IPS-15b (cell line): ENCODE measurements around the gene IFNL2.
"Not testable (repeated sequence)": the region's sequence is repeated elsewhere in the genome, so short reads cannot be mapped to it uniquely, and the experiment has no call there.

Source experiments
- H3K27me3 ChIP-seq: one replicate; pipeline ENCODE4 v1.6.1; 2013; ENCODE audit warnings: low read length; ENCODE audit not compliant: control insufficient read depth, insufficient read depth
- H3K36me3 ChIP-seq: one replicate; pipeline ENCODE4 v1.6.1; 2013; ENCODE audit warnings: low read length; ENCODE audit not compliant: control insufficient read depth, insufficient read depth
- H3K4me1 ChIP-seq: one replicate; pipeline ENCODE4 v1.6.1; 2013; ENCODE audit warnings: mild to moderate bottlenecking, low read length; ENCODE audit not compliant: control insufficient read depth, insufficient read depth
- H3K4me3 ChIP-seq: one replicate; pipeline ENCODE4 v1.5.1; 2013; ENCODE audit warnings: low read depth, low read length
- H3K9ac ChIP-seq: one replicate; pipeline ENCODE4 v1.6.1; 2013; ENCODE audit warnings: low read depth, mild to moderate bottlenecking, low read length
- H3K9me3 ChIP-seq: one replicate; pipeline ENCODE4 v1.6.1; 2013; ENCODE audit warnings: mild to moderate bottlenecking, low read length; ENCODE audit not compliant: control insufficient read depth, insufficient read depth

IFNL2 gene

DNA sequence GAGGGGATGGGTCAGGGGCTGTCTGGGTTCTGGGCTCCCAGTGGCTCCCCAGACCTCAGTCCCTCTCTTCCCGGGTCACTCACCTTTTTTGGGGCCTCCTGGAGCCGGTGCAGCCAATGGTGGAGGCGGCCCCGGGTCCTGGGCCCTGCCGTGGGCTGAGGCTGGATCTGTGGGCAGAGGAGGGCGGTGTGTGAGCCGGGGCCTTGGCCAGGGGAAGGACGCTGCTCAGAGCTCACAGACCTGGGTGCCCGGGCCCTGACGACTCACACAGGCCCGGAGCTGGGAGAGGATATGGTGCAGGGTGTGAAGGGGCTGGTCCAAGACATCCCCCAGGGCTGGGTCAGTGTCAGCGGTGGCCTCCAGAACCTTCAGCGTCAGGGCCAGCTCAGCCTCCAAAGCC is 24.5 kb upstream of the IFNL2 start:
- not testable (repeated sequence) for H3K36me3 ChIP-seq, H3K9ac ChIP-seq, H3K4me1 ChIP-seq, H3K4me3 ChIP-seq, H3K9me3 ChIP-seq
- H3K27me3 ChIP-seq, result peaks cover 33% of the 10 kb centered on the region

DNA sequence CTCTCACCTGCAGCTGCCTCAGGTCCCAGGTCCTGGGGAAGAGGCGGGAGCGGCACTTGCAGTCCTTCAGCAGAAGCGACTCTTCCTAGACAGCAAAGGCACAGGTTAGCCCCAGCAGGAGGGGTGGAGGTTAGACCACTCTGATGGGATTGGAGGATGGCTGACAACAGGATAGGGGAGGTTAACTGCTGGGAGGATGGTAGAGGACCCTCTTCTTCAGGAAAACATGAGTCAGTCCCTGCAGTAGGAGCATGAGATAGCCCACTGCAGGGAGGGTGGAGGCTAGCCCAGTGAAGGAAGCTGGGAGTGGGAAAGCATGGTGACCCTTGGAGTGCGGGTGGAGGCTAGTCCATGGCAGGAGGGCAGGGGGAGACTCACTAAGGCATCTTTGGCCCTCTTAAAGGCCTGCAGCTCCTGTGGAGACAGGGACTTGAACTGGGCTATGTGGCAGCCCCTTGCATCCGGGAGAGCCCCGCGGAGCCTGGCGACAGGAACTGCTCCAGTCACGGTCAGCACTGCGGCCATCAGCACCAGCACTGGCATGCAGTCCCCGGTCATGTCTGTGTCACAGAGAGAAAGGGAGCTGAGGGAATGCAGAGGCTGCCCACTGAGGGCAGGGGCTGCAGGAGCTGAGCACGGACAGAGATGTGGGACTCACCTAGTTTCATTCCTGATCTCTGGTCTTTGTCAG is 23.6 kb upstream of the IFNL2 start, which contains the start of gene IFNL3:
TSS of gene IFNL3 (minus strand) at position 597 of the 691 bp plus-strand sequence. CDS start at position 558, 39 bp downstream.
- H3K4me3 ChIP-seq, H3K36me3 ChIP-seq, H3K9me3 ChIP-seq, H3K4me1 ChIP-seq, H3K9ac ChIP-seq: not testable (repeated sequence)
- H3K27me3 ChIP-seq, result peaks cover 37% of the 10 kb centered on the region

DNA sequence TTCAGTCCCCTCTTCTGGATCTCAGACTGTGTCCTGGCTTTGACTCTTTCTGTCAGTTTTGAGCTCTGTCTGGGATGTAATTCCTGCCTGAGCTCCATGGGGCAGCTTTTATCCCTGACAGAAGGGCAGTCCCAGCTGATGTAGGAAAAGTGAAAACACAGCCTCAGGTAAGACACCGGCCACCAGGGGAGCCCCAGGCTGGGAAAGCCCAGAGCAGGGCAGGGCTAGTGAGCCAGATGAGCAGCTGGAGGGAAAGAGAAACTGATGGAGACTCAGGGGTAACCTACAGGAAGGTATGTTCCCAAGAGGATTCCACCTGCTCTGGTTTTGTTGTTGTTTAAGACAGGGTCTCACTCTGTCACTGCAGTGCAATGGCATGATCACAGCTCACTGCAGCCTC is 23.0 kb upstream of the IFNL2 start:
- H3K9me3 ChIP-seq, H3K4me3 ChIP-seq, H3K4me1 ChIP-seq, H3K36me3 ChIP-seq, H3K9ac ChIP-seq: not testable (repeated sequence)
- H3K27me3 ChIP-seq, result peaks cover 43% of the 10 kb centered on the region

DNA sequence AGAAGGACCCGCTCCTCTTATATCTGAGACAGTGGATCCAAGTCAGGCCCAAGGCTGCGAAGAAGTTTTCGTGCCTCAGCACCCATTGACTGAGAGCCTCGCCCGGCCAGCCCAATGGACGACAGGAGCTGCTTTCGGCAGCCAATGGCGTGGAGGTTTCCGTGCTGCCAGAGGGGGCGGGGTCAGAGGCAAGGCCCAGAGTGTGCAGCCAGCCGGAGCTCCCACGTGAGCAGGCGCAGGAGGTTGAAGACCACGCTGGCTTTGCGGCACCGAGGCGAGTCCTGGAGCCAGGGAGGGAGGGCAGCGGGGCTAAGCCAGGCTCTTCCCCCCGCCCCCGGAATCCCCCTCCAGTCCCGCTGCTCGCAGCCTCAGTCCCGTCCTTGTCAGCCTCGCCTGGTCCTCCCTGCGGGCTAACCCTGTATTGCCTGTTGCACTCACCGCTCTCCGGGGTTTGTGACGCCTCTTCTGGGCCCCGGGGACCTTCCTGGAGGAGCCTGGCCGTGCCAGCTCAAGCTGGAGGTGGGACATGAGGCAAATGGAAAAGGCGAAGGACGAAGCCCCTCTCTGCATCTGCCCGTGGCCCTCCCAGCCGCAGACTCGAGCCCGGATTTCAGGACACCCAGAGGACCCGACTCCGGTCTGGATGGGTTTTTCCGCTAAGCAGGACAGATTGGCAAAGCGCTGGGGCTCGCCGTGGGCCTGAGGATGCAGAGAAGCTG is 21.1 kb upstream of the IFNL2 start:
- Histone ChIP-seq H3K9ac (no peak overlapping the region), H3K36me3 (no peaks in the 10 kb centered on the region), H3K4me3 (peak overlapping the region; percentile 53)

DNA sequence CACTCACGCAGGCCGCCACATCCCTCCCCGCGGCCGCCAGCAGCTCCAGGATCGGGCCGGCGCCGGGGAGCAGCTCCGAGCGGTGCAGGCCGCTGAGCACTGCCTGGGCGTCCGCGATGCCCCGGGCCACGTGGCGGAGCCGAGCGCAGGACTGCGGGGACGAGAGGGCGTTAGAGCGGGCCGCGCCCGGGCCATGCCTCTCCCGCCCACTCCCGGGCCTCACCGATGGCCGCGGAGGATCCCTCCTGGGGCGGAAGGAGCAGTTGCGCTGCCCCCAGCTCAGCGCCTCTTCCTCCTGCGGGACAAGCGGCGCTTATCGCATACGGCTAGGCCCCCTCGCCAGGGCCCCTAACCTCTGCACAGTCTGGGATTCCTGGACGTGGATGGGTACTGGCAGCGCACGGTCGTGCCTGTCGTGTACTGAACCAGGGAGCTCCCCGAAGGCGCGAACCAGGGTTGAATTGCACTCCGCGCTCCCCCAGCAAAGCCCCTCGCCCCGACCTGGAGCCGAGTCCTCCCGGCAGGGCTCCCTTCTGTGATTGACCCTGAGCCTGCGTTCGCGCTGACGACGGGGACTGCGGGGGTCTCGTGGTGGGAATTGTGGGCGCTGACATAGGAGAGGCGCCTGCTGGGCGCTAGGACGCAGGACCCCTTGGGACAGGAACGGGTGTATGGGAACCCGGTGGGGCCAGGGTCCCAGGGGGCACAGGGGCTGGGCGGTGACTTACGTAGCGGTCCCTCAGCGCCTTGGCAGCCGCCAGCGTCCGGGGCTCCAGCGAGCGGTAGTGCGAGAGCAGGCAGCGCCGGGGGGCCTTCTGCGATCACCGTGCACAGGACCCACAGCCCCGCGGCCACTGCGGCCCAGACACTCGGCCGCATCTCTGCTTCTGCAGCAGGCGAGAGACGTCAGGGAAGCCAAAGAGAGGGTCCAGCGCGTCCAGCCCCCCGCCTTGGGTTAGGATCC is 20.2 kb upstream of the IFNL2 start:
- no peaks in the 10 kb centered on the region for H3K36me3 ChIP-seq
- peak overlapping the region; percentile 37 for H3K9ac ChIP-seq
- peak overlapping the region; percentile 53 for H3K4me3 ChIP-seq
- no peaks in the 10 kb centered on the region for H3K9me3 ChIP-seq
- H3K27me3 ChIP-seq, result peaks cover 45% of the 10 kb centered on the region
- no peaks in the 10 kb centered on the region for H3K4me1 ChIP-seq

More for the DNA sequence above, 21.1 kb upstream of the IFNL2 start:
- Histone ChIP-seq H3K9me3 (no peaks in the 10 kb centered on the region), H3K4me1 (no peaks in the 10 kb centered on the region), H3K27me3 (peaks cover 45% of the 10 kb centered on the region)

DNA sequence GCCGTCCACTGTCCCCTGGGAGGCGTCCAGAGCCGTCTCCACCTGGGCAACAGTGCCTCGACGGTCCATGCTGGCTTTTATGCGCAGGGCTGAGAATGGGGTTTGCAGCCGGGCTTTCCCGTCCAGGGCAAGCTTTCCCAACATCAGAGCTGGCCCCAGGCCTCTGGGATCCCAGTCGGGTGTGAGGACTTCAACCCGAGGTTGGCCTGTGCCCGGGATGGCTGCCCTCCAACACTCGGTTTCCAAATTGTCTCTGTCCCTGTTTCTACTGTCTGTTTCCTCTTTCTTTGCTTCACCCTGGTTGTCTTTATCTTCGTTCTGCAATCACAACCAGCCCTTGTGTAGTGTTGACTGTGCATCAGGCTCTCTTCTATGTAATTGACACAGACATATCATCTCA is 19.4 kb upstream of the IFNL2 start, which contains the start of gene IFNL4:
TSS of gene IFNL4 (minus strand) at position 51 of the 400 bp plus-strand sequence.
- H3K27me3 ChIP-seq, result peaks cover 45% of the 10 kb centered on the region
- no peaks in the 10 kb centered on the region for H3K36me3 ChIP-seq
- H3K9ac ChIP-seq, result peak within 1 kb of the TSS; percentile 37
- H3K9me3 ChIP-seq, result no peaks in the 10 kb centered on the region
- H3K4me3 ChIP-seq, result peak within 1 kb of the TSS; percentile 53
- H3K4me1 ChIP-seq, result no peaks in the 10 kb centered on the region

DNA sequence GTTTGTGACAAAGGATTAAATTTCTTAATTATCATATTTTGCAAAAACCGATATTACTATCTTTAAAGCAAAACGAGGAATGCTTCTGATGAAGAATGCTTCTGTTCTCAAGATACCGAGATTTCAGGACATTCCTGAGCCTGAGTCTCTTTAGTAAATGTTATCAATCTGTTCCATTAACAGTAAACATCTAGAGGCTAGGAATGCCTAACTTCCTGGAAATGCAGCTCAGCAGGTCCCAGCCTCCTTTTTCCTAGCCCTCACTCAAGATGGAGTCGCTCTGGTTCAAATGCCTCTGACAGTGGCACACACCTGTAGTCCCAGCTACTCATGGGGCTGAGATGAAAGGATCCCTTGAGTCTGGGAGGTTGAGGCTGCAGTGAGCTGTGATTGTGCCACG is 17.1 kb upstream of the IFNL2 start:
- no peaks in the 10 kb centered on the region for H3K9me3 ChIP-seq
- H3K9ac ChIP-seq, result no peak overlapping the region
- H3K36me3 ChIP-seq, result no peaks in the 10 kb centered on the region
- peaks cover 42% of the 10 kb centered on the region for H3K27me3 ChIP-seq
- H3K4me1 ChIP-seq, result no peaks in the 10 kb centered on the region
- no peak overlapping the region for H3K4me3 ChIP-seq

DNA sequence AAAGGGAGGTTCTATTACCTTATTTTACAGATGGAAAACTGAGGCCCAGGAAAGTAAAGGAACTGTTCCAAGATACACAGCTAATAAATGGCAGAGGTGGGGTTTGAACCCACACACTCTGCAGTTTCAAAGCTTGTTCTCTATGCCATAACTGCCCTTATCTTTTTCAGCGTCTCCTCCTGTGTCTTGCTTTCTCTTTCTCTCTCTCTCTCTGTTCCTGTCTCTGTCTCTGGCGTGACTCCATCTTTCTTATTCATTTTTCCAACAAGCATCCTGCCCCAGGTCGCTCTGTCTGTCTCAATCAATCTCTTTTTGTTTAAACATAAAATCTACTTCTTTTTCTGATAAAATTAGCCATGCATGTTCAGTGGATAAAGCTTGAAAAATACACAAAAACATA is 16.4 kb upstream of the IFNL2 start:
- Histone ChIP-seq H3K36me3 (no peaks in the 10 kb centered on the region), H3K9ac (no peak overlapping the region), H3K4me1 (no peaks in the 10 kb centered on the region), H3K4me3 (no peak overlapping the region), H3K9me3 (no peaks in the 10 kb centered on the region), H3K27me3 (peaks cover 40% of the 10 kb centered on the region)

DNA sequence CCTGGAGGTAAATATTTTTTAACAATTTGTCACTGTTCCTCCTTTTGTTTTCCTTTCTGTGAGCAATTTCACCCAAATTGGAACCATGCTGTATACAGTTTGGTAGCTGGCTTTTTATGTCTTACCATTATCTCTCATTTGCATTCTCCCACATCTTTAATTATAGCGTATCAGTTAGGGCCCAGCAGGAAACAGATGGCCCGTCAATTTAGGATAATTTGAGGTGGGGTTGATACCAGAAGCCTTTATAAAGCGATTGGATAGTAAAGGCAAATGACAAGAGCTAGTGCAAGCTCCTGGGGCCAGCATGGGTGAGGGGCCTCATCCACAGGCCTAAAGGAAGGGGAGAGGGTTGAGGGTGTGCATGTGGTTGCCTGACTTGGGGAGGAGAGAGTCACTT is 15.7 kb upstream of the IFNL2 start:
- Histone ChIP-seq H3K27me3 (peaks cover 34% of the 10 kb centered on the region), H3K4me1 (no peaks in the 10 kb centered on the region), H3K9me3 (no peaks in the 10 kb centered on the region), H3K36me3 (no peaks in the 10 kb centered on the region), H3K4me3 (no peak overlapping the region), H3K9ac (no peak overlapping the region)

DNA sequence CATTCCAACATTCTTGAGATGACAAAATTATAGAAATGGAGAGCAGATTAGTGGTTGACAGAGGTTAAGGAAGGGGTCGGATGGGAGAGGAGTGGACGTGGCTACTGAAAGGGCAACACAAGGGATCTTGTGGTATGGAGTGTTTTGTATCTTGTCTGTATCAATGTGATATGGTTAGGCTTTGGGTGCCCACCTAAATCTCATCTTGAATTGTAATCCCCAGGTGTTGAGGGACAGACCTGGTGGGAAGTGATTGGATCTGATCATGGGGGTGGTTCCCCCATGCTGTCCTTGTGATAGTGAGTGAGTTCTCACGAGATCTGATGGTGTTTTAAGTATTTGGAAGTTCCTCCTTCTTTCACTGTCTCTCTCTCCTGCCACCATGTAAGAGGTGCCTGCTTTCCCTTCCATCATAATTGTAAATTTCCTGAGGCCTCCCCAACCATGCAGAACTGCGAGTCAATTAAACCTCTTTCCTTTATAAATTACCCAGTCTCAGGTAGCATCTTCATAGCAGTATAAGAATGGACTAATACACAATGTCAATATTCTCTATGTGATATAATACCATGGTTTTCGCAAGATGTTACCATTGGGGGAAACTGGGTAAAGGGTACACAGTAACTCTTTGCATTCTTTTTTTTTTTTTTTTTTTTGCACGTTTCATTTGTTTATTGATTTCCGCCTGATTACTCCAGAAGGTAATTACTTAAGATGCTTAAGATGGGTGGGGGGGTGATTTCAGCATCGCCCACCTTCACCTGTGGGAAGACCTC is 14.6 kb upstream of the IFNL2 start:
- Histone ChIP-seq H3K4me1 (no peaks in the 10 kb centered on the region), H3K4me3 (no peak overlapping the region), H3K27me3 (peaks cover 23% of the 10 kb centered on the region), H3K9me3 (no peaks in the 10 kb centered on the region), H3K9ac (no peak overlapping the region), H3K36me3 (no peaks in the 10 kb centered on the region)
